Adrenal gland (tissue), 5 donors: ENCODE measurements around the gene CPT1C.

Source experiments
- POLR2A ChIP-seq, 2 donors: fragments of 450-650 bp; IDR thresholded peaks; one replicate each; pipeline ENCODE4 v1.6.1; 2017; ENCODE audit warnings: antibody characterized with exemption in 2 of 2, mild to moderate bottlenecking in 2 of 2, moderate library complexity in 1 of 2
- TF ChIP-seq, protein P1 (sequence below), 6 experiments: fragments of 450-650 bp in 4 of 6; fragments of 200-600 bp in 2 of 6; sonication (generic) in 1 of 6; IDR thresholded peaks; 1 replicate in 5 of 6; 2 replicates in 1 of 6; pipeline versions ENCODE4 v1.5.1 to v1.8.0; 2016 to 2021; ENCODE audit warnings: antibody characterized with exemption in 6 of 6, mild to moderate bottlenecking in 2 of 6, moderate library complexity in 1 of 6
- donor health status: DM: no; HTN: no; CAD: no.

GRCh38 chr19:49676784-49677230 lies 14.1 kb upstream of the CPT1C start:
- TF ChIP-seq, protein P1, sequence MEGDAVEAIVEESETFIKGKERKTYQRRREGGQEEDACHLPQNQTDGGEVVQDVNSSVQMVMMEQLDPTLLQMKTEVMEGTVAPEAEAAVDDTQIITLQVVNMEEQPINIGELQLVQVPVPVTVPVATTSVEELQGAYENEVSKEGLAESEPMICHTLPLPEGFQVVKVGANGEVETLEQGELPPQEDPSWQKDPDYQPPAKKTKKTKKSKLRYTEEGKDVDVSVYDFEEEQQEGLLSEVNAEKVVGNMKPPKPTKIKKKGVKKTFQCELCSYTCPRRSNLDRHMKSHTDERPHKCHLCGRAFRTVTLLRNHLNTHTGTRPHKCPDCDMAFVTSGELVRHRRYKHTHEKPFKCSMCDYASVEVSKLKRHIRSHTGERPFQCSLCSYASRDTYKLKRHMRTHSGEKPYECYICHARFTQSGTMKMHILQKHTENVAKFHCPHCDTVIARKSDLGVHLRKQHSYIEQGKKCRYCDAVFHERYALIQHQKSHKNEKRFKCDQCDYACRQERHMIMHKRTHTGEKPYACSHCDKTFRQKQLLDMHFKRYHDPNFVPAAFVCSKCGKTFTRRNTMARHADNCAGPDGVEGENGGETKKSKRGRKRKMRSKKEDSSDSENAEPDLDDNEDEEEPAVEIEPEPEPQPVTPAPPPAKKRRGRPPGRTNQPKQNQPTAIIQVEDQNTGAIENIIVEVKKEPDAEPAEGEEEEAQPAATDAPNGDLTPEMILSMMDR (IDR thresholded peaks at IDR 0.05) = no peak
- TF ChIP-seq POLR2A (IDR thresholded peaks at IDR 0.05) = no peak
